IPS-18a (cell line): ENCODE results near the gene MEIS3.

Experiments used
- H3K27ac ChIP-seq: one replicate; pipeline ENCODE4 v1.5.1; 2013; ENCODE audit warnings: low read length
- H3K27me3 ChIP-seq: one replicate; pipeline ENCODE4 v1.6.1; 2013; ENCODE audit warnings: mild to moderate bottlenecking, low read length; ENCODE audit not compliant: control insufficient read depth, insufficient read depth
- H3K36me3 ChIP-seq: one replicate; pipeline ENCODE4 v1.6.1; 2013; ENCODE audit warnings: low read depth, low read length; ENCODE audit not compliant: control insufficient read depth
- H3K4me1 ChIP-seq: one replicate; pipeline ENCODE4 v1.6.1; 2013; ENCODE audit warnings: low read depth, low read length; ENCODE audit not compliant: control insufficient read depth
- H3K4me3 ChIP-seq: one replicate; pipeline ENCODE4 v1.5.1; 2013; ENCODE audit warnings: low read length
- H3K9ac ChIP-seq: one replicate; pipeline ENCODE4 v1.6.1; 2013; ENCODE audit warnings: mild to moderate bottlenecking, low read length, moderate library complexity
- H3K9me3 ChIP-seq: one replicate; pipeline ENCODE4 v1.6.1; 2013; ENCODE audit warnings: low read depth, low read length; ENCODE audit not compliant: control insufficient read depth

The MEIS3 gene

DNA sequence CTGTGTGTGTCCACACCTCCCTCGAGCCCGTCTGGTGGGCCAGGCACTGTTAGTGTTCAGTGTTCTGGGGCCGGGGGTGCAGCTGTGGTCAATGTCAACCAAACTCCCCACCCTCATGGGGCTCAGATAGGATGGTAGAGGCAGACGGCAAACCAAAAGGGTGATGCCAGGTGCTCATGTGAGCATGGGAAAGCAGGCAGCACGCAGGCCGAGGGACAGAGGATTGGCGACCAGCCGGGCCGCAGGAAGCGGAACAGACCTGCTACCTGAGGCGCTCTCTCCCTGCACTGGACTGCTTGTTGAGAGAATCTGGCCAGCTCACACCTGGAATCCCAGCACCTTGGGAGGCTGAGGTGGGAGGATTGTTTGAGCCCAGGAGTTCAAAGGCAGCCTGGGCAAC lies 41.1 kb downstream of the MEIS3 start:
- H3K36me3 ChIP-seq, result peaks cover 71% of the 10 kb centered on the region
- H3K4me1 ChIP-seq, result no peaks in the 10 kb centered on the region
- no peaks in the 10 kb centered on the region for H3K9me3 ChIP-seq
- no peak overlapping the region for H3K27ac ChIP-seq
- no peak overlapping the region for H3K4me3 ChIP-seq
- H3K27me3 ChIP-seq, result no peaks in the 10 kb centered on the region
- H3K9ac ChIP-seq, result no peak overlapping the region

DNA sequence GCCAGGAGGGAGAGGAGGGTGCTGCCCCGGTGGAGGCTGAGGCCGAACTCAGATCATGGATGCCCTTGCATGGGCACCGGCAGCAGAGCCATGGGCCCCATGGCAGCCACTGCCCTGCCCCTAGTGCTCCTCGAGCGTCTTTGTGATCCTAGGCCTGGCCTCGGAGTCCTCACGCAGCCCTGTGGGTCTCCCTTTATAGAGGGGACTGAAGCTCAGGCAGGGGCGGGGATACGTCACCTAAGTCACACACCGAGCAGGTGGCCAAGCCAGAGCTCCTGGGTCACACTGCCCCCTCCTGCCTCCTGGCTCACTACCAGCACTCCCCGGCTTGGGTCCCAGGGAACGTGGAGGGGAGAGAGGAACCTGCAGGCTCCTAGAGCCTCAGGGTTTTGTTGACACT lies 41.5 kb downstream of the MEIS3 start:
- Histone ChIP-seq H3K27me3 (no peaks in the 10 kb centered on the region), H3K27ac (no peak overlapping the region), H3K4me1 (no peaks in the 10 kb centered on the region), H3K9ac (no peak overlapping the region), H3K4me3 (no peak overlapping the region), H3K9me3 (no peaks in the 10 kb centered on the region), H3K36me3 (peaks cover 75% of the 10 kb centered on the region)

DNA sequence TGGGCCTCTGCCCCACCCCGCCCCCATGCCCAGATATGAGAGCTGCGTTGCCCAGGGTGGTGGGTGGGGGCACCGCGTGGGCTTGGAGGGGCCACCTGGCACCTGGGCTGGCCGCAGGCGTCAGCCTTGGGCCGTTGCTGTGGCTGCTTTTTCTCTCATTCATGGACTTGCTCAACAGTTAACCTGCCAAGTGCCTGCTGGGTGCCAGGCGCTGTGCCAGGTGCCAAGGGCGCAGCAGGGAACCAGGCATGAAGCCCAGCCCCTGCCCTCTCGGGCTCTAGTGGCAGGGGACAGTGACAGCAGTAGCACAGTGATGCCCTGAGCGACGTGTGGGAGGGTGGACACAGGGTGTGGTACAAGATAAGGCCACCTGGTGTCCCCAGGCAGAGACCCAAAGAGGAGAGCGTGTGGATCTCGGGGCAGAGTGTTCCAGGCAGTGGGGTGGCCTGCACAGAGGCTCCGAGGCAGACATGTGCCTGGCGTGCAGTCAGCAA lies 42.1 kb downstream of the MEIS3 start:
- H3K9ac ChIP-seq, result no peak overlapping the region
- no peaks in the 10 kb centered on the region for H3K27me3 ChIP-seq
- H3K9me3 ChIP-seq, result no peaks in the 10 kb centered on the region
- H3K36me3 ChIP-seq, result peaks cover 74% of the 10 kb centered on the region
- no peak overlapping the region for H3K4me3 ChIP-seq
- H3K27ac ChIP-seq, result no peak overlapping the region
- H3K4me1 ChIP-seq, result no peaks in the 10 kb centered on the region

DNA sequence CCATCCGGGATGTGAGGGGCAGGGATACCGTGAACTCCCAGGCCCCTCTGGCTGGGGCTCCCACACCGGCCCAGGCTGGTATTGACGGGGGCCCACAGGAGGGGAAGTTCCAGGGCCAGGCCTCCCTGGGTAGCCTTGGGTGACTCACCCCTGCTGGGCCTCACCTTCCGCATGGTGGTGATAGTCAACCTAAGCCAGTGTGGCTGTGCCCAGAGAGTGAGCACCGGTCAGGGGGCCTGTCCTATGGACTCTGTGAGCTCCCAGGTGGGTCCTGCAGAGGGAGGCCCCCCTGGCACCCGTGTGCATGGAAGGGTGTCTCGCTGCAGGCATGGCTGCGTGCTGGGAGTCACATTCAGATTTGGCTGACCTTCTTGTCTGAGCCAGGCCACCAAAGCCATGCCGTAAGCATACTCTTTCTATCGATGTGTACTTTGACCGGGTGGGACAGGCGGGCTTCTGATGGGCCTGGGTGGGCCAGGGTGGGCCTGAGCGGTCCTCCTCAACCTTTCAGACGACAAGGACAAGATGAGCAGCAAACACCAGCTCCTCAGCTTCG lies 42.7 kb downstream of the MEIS3 start:
- H3K27ac ChIP-seq, result no peak overlapping the region
- no peak overlapping the region for H3K9ac ChIP-seq
- no peaks in the 10 kb centered on the region for H3K9me3 ChIP-seq
- peaks cover 68% of the 10 kb centered on the region for H3K36me3 ChIP-seq
- H3K4me3 ChIP-seq, result no peak overlapping the region
- H3K4me1 ChIP-seq, result no peaks in the 10 kb centered on the region
- no peaks in the 10 kb centered on the region for H3K27me3 ChIP-seq

DNA sequence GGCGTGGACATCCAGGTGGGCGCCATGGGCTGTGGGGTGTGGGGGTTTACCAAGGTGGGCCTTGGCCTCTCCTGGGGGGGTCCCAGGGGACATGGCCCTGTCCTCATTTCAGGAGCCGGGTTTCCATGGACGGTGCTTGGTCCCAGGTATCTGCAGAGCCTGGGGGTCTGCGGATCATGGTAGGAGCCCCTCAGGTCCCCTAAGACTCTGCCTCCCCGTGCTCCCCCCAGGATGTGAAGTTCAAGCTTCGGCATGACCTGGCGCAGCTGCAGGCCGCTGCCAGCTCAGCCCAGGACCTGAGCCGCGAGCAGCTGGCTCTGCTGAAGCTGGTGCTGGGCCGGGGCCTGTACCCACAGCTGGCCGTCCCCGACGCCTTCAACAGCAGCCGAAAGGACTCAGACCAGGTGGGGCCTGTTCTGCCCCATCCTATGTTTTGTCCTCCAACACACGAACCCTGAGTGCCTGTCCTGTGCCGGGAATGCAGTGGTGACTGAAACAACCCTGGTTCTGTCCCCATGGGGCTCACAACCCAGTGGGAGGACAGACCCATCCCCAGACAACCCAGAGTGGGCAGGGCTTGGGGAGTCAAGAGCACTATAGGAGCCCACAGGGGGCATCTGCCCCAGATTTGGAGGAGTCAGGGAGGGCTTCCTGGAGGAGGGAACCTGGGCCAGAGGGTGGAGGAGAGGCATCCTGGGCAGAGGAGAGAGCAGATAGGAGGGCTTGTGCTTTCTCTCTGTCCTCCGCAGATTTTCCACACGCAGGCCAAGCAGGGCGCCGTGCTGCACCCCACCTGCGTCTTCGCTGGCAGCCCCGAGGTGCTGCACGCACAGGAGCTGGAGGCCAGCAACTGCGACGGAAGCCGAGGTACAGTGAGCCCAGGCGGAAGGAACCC lies 43.4 kb downstream of the MEIS3 start:
- Histone ChIP-seq H3K9ac (no peak overlapping the region), H3K4me1 (no peaks in the 10 kb centered on the region), H3K4me3 (no peak overlapping the region), H3K27me3 (no peaks in the 10 kb centered on the region), H3K9me3 (no peaks in the 10 kb centered on the region), H3K36me3 (peaks cover 67% of the 10 kb centered on the region), H3K27ac (no peak overlapping the region)

DNA sequence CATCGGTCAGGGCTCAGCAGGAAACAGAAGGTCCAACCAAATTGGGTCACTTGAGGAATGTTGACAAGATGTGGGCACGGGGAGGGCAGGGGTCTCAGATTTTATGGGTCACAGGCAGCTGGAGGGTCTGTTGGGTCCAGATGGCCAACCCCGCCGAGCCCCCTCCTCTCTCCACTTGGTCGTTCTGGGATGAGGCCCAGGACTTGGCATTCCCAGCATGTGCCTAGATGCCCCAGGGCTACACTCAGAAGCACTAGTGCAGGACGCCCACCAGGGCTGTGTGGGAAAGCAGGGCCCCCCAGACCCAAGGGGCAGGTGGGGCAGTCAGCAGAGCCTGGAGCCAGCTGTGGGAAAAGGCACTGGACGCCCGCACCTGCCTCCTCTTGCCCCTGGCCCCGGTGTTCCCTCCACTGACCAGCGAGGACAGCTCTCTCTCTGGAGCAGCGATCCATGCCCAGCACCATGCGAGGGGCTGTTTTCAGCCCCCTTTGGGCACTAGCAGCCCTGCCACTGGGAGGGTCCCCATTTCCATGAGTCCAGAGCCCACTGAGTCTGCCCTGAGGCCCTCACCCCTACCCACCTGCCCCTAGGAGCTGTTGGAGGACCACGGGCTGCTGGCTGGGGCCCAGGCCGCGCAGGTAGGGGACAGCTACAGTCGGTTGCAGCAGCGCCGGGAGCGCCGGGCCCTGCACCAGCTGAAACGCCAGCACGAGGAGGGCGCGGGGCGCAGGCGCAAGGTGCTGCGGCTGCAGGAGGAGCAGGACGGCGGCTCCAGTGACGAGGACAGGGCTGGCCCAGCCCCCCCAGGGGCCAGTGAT lies 44.2 kb downstream of the MEIS3 start:
- Histone ChIP-seq H3K36me3 (peaks cover 67% of the 10 kb centered on the region), H3K9me3 (no peaks in the 10 kb centered on the region), H3K27me3 (no peaks in the 10 kb centered on the region), H3K9ac (no peak overlapping the region), H3K27ac (no peak overlapping the region), H3K4me3 (no peak overlapping the region), H3K4me1 (no peaks in the 10 kb centered on the region)

DNA sequence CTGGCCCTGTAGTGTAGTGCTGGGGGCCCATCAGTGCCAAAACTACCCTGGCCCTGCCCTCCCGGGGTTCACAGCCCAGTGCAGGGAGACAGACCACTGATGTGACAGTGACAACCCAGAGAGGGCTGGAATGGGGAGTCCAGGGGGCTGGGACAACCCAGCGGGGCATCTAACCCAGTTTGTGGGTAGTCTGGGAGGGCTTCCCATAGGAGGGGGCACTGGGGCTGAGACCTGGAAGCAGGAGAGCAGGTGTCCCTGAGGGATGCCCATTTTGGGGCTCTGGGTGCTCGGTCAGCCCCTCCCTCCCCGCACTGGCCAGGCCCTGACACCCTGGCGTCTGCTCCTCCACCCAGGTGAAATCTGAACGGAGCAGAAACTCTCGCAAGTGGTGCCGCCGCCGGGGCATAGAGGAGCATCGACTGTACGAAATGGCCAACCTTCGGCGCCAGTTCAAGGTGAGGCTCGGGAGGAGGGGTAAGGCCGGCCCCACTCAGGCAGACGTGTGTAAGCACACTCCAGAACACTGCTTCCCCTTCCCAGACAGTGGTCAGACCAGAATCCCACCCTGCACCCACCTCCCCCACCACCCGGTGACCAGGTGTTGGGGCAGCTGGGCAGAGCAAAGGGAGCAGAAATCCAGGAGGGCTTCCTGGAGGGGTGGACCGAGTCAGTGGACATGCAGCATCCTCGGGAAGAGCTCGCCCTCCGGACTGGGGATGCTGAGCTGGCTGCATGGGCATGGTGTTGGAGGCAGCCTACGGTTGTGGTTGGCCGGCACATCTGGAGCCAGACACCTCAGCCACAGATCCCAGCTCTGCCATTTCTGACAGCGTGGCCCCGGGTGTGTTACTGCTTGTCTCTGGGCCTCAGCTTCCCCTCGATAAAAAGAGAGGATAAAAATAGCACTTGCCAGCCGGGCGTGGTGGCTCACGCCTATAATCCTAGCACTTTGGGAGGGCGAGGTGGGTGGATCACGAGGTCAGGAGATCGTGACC lies 45.8 kb downstream of the MEIS3 start:
- Histone ChIP-seq H3K36me3 (peaks cover 78% of the 10 kb centered on the region), H3K9me3 (no peaks in the 10 kb centered on the region), H3K4me1 (no peaks in the 10 kb centered on the region), H3K9ac (no peak overlapping the region), H3K27me3 (no peaks in the 10 kb centered on the region), H3K4me3 (no peak overlapping the region), H3K27ac (no peak overlapping the region)

DNA sequence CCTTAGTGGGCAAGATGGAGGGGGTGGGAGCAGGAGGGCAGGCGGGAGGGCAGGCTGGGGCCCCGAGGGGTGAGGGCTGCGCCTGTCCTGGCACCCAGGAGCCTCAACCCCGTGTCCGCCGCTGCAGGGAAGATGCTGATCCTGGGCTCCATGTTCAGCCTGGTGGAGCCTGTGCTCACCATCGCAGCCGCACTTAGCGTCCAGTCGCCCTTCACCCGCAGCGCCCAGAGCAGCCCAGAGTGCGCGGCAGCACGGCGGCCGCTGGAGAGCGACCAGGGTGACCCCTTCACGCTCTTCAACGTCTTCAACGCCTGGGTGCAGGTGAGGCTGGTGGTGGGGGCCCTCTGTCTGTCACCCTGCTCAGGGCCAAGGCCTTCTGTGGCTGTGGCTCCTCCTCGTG lies 46.7 kb downstream of the MEIS3 start:
- peaks cover 72% of the 10 kb centered on the region for H3K36me3 ChIP-seq

DNA sequence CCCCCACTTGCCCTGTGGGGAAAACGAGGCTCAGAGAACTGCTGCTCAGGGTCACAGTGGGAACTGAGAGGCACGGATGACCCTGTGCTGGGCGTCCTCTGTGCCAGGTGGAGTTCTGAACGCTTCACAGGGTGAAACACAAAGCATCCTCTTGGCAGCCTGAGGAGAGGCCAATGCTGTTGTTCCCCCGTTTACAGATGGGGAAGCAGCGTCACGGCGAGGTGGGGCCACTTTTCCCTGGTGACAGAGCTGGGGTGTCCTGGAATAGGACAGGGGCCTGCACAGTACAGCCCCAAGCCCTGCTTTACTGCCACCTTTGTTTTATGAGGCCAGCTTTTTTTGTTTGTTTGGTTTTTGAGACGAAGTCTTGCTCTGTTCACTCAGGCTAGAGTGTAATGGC lies 48.1 kb downstream of the MEIS3 start:
- H3K9ac ChIP-seq, result no peak overlapping the region
- peaks cover 66% of the 10 kb centered on the region for H3K36me3 ChIP-seq
- H3K9me3 ChIP-seq, result no peaks in the 10 kb centered on the region
- no peak overlapping the region for H3K4me3 ChIP-seq
- H3K27ac ChIP-seq, result no peak overlapping the region
- H3K4me1 ChIP-seq, result no peaks in the 10 kb centered on the region
- H3K27me3 ChIP-seq, result no peaks in the 10 kb centered on the region

More for the DNA sequence above, 46.7 kb downstream of the MEIS3 start:
- Histone ChIP-seq H3K9me3 (no peaks in the 10 kb centered on the region), H3K9ac (no peak overlapping the region), H3K4me3 (no peak overlapping the region), H3K27me3 (no peaks in the 10 kb centered on the region), H3K4me1 (no peaks in the 10 kb centered on the region), H3K27ac (no peak overlapping the region)

DNA sequence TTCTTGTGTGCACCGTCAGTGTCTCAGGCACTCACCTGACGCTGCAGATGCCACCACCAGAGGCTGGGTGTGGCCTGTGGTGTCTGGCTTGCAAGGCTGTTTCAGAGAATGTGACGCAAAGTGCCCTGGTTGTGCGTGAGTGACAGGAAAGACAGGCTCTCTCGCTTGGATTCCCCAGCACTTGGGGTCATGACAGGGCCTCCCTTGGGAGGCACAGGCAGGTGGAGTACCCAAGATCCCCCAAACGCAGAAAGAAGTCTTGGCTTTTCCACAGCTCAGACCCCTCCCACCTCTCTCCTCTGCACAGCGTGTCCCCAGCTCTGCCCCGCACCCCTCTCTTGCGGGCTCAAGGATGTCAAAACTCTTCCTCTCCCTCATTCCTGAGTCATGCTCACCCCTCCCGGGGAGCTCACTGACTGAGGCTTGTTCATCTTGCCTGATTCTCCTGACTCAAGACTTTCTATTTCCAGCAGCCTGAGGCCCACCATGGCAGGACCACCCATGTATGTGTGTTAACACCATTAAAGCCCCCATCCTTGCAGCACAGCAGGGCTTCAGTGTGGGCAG lies 49.2 kb downstream of the MEIS3 start:
- Histone ChIP-seq H3K9ac (no peak overlapping the region), H3K36me3 (peaks cover 60% of the 10 kb centered on the region), H3K27me3 (no peaks in the 10 kb centered on the region), H3K4me3 (no peak overlapping the region), H3K27ac (no peak overlapping the region), H3K9me3 (no peaks in the 10 kb centered on the region), H3K4me1 (no peaks in the 10 kb centered on the region)
